OCI-LY1 (cell line): ENCODE results near the gene CDK11B.

Source experiments
- H2AFZ ChIP-seq: fragments of 200-600 bp; sonication (generic), shearing (Covaris generic); 2 replicates; pipeline ENCODE4 v1.6.0; 2014; ENCODE audit warnings: antibody characterized with exemption, mild to moderate bottlenecking, low read length
- H3F3A ChIP-seq: fragments of 200-600 bp; sonication (generic), shearing (Covaris generic); 2 replicates; pipeline ENCODE4 v1.6.0; 2014; ENCODE audit warnings: mild to moderate bottlenecking, antibody characterized with exemption, low read length, moderate library complexity; ENCODE audit not compliant: insufficient read depth
- H3K27ac ChIP-seq: fragments of 200-600 bp; sonication (generic); 2 replicates; pipeline ENCODE4 v1.5.1; 2014; ENCODE audit warnings: low read length, mixed run types, mild to moderate bottlenecking, low read depth; ENCODE audit not compliant: poor library complexity, severe bottlenecking
- H3K27me3 ChIP-seq: fragments of 200-600 bp; sonication (generic); 2 replicates; pipeline ENCODE4 v1.6.0; 2014; ENCODE audit warnings: antibody characterized with exemption, mild to moderate bottlenecking, low read length, moderate library complexity; ENCODE audit not compliant: insufficient read depth
- H3K36me3 ChIP-seq: fragments of 200-600 bp; sonication (generic); 2 replicates; pipeline ENCODE4 v1.6.1; 2014; ENCODE audit warnings: mild to moderate bottlenecking, antibody characterized with exemption, low read length, moderate library complexity, mixed read lengths; ENCODE audit not compliant: insufficient read depth
- H3K4me1 ChIP-seq: fragments of 200-600 bp; sonication (generic); 2 replicates; pipeline ENCODE4 v1.5.1; 2014; ENCODE audit warnings: mild to moderate bottlenecking, low read length, moderate library complexity; ENCODE audit not compliant: insufficient read depth, severe bottlenecking
- H3K4me2 ChIP-seq: fragments of 200-600 bp; sonication (generic), shearing (Covaris generic); 2 replicates; pipeline ENCODE4 v1.6.1; 2014; ENCODE audit warnings: low read length
- H3K4me3 ChIP-seq: fragments of 200-600 bp; sonication (generic); 2 replicates; pipeline ENCODE4 v1.5.1; 2014; ENCODE audit warnings: low read length, low read depth, mild to moderate bottlenecking, mixed read lengths; ENCODE audit not compliant: poor library complexity, severe bottlenecking
- H3K79me2 ChIP-seq: fragments of 200-600 bp; shearing (Covaris generic); 2 replicates; pipeline ENCODE4 v1.6.1; 2016; ENCODE audit warnings: mixed run types, low read length, mixed read lengths; ENCODE audit not compliant: insufficient read depth
- H3K9ac ChIP-seq: fragments of 200-600 bp; sonication (generic), shearing (Covaris generic); 2 replicates; pipeline ENCODE4 v1.6.1; 2014; ENCODE audit warnings: mild to moderate bottlenecking, low read length, mixed read lengths
- H3K9me2 ChIP-seq: fragments of 200-600 bp; sonication (generic), shearing (Covaris generic); 2 replicates; pipeline ENCODE4 v1.6.1; 2014; ENCODE audit warnings: low read depth, mild to moderate bottlenecking, low read length, mixed read lengths
- H3K9me3 ChIP-seq: fragments of 200-600 bp; shearing (Covaris generic); 2 replicates; pipeline ENCODE4 v1.6.1; 2014; ENCODE audit warnings: low read length, mixed read lengths
- H4K20me1 ChIP-seq: fragments of 200-600 bp; sonication (generic), shearing (Covaris generic); 2 replicates; pipeline ENCODE4 v1.6.0; 2016; ENCODE audit warnings: mild to moderate bottlenecking, low read length; ENCODE audit not compliant: insufficient read depth
- EZH2 ChIP-seq: fragments of 200-600 bp; sonication (generic), shearing (Covaris generic); IDR thresholded peaks from 2 replicates; pipeline ENCODE4 v1.8.0; 2017; ENCODE audit warnings: borderline replicate concordance, mixed run types, mild to moderate bottlenecking, antibody characterized with exemption, low read length, moderate library complexity, mixed read lengths
- TF ChIP-seq, protein P1 (sequence below): fragments of 200-600 bp; sonication (generic), shearing (Covaris generic); IDR thresholded peaks from 2 replicates; pipeline ENCODE4 v1.5.1; 2017; ENCODE audit warnings: mild to moderate bottlenecking, antibody characterized with exemption, low read length, moderate library complexity, mixed read lengths

The CDK11B gene

GRCh38 chr1:1606232-1606631 lies 52.6 kb downstream of the CDK11B start:
- Histone ChIP-seq H3F3A (no peaks in the 10 kb centered on the region), H2AFZ (no peak overlapping the region), H4K20me1 (no peaks in the 10 kb centered on the region), H3K27me3 (no peaks in the 10 kb centered on the region), H3K36me3 (no peaks in the 10 kb centered on the region), H3K9ac (no peak overlapping the region), H3K79me2 (no peaks in the 10 kb centered on the region), H3K4me3 (no peak overlapping the region), H3K9me3 (no peaks in the 10 kb centered on the region), H3K4me2 (no peak overlapping the region), H3K9me2 (no peaks in the 10 kb centered on the region), H3K27ac (no peak overlapping the region), H3K4me1 (peaks cover 13% of the 10 kb centered on the region)
- TF ChIP-seq, protein P1, sequence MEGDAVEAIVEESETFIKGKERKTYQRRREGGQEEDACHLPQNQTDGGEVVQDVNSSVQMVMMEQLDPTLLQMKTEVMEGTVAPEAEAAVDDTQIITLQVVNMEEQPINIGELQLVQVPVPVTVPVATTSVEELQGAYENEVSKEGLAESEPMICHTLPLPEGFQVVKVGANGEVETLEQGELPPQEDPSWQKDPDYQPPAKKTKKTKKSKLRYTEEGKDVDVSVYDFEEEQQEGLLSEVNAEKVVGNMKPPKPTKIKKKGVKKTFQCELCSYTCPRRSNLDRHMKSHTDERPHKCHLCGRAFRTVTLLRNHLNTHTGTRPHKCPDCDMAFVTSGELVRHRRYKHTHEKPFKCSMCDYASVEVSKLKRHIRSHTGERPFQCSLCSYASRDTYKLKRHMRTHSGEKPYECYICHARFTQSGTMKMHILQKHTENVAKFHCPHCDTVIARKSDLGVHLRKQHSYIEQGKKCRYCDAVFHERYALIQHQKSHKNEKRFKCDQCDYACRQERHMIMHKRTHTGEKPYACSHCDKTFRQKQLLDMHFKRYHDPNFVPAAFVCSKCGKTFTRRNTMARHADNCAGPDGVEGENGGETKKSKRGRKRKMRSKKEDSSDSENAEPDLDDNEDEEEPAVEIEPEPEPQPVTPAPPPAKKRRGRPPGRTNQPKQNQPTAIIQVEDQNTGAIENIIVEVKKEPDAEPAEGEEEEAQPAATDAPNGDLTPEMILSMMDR: no peak
- no peak for TF ChIP-seq EZH2

DNA sequence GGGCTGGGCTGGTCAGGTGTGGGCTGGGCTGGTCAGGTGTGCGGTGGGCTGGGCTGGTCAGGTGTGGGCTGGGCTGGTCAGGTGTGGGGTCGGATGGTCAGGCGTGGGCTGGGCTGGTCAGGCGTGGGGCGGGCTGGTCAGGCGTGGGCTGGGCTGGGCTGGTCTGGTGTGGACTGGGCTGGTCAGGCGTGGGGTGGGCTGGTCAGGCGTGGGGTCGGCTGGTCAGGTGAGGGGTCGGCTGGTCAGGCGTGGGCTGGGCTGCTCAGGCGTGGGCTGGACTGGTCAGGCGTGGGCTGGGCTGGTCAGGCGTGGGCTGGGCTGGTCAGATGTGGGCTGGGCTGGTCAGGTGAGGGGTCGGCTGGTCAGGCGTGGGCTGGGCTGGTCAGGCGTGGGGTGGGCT lies 53.1 kb downstream of the CDK11B start:
- H3K9me3 ChIP-seq: no peaks in the 10 kb centered on the region
- H3K79me2 ChIP-seq: no peaks in the 10 kb centered on the region
- no peak overlapping the region for H2AFZ ChIP-seq
- H3K4me2 ChIP-seq: no peak overlapping the region
- no peaks in the 10 kb centered on the region for H3K9me2 ChIP-seq
- peaks cover 13% of the 10 kb centered on the region for H3K4me1 ChIP-seq
- no peak overlapping the region for H3K27ac ChIP-seq
- TF ChIP-seq, protein P1: no peak
- no peak for TF ChIP-seq EZH2
- no peaks in the 10 kb centered on the region for H4K20me1 ChIP-seq
- no peaks in the 10 kb centered on the region for H3K36me3 ChIP-seq
- no peaks in the 10 kb centered on the region for H3K27me3 ChIP-seq
- H3K9ac ChIP-seq: no peak overlapping the region
- no peaks in the 10 kb centered on the region for H3F3A ChIP-seq
- no peak overlapping the region for H3K4me3 ChIP-seq

DNA sequence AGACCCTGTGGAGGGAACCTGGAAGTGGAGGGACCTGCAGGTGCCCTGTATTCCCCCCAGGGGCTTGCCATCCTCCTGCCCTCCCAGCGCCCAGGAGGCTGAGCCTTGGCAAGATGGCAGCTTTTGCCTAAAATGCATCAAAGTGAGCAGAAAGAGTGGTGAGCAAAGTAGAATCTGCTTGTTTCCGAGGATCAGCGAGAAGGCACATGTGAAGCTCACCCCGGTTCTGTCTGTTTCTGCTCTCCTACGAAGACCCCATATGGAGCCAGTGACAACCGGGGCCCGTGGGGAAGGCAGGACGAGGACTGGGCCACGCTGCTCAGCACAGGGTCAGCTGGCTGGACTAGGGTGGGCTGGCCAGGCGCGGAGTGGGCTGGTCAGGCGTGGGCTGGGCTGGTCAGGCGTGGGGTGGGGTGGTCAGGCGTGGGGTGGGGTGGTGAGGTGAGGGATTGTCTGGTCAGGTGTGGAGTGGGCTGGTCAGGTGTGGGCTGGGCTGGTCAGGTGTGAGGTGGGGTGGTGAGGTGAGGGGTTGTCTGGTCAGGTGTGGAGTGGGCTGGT lies 53.7 kb downstream of the CDK11B start:
- TF ChIP-seq EZH2: no peak
- TF ChIP-seq, protein P1: no peak
- no peaks in the 10 kb centered on the region for H3K9me3 ChIP-seq
- no peaks in the 10 kb centered on the region for H3K79me2 ChIP-seq
- no peak overlapping the region for H3K4me2 ChIP-seq
- no peaks in the 10 kb centered on the region for H3K27me3 ChIP-seq
- H3K27ac ChIP-seq: no peak overlapping the region
- no peaks in the 10 kb centered on the region for H4K20me1 ChIP-seq
- no peak overlapping the region for H3K4me3 ChIP-seq
- no peaks in the 10 kb centered on the region for H3K36me3 ChIP-seq
- H3K4me1 ChIP-seq: peaks cover 13% of the 10 kb centered on the region
- H3K9ac ChIP-seq: no peak overlapping the region
- no peaks in the 10 kb centered on the region for H3K9me2 ChIP-seq
- no peak overlapping the region for H2AFZ ChIP-seq
- no peaks in the 10 kb centered on the region for H3F3A ChIP-seq
